IPS-11a (cell line): Measurements from ENCODE around the gene ANKRD30B.
"Not testable (repeated sequence)": the region's sequence is repeated elsewhere in the genome, so short reads cannot be mapped to it uniquely, and the experiment has no call there.

ENCODE experiments used
- H3K4me3 ChIP-seq: one replicate; pipeline ENCODE4 v1.5.1; 2013; ENCODE audit warnings: low read depth, low read length, control low read depth

ANKRD30B gene

GRCh38 chr18:14841607-14842006 lies 93.6 kb downstream of the ANKRD30B start:
- not testable (repeated sequence) for H3K4me3 ChIP-seq

GRCh38 chr18:14851533-14851932 lies 103.6 kb downstream of the ANKRD30B start:
- not testable (repeated sequence) for H3K4me3 ChIP-seq

GRCh38 chr18:14855634-14856033 lies 107.7 kb downstream of the ANKRD30B start:
- not testable (repeated sequence) for H3K4me3 ChIP-seq

GRCh38 chr18:14856256-14856655 lies 108.3 kb downstream of the ANKRD30B start:
- H3K4me3 ChIP-seq, result not testable (repeated sequence)

- not testable (repeated sequence) for H3K4me3 ChIP-seq
Measured at GRCh38 chr18:14858514-14858913, 110.5 kb downstream of the ANKRD30B start.

- not testable (repeated sequence) for H3K4me3 ChIP-seq
Measured at GRCh38 chr18:14859995-14860394, 112.0 kb downstream of the ANKRD30B start.

GRCh38 chr18:14866426-14866825 lies 118.5 kb downstream of the ANKRD30B start:
- H3K4me3 ChIP-seq, result not testable (repeated sequence)

- not testable (repeated sequence) for H3K4me3 ChIP-seq
Measured at GRCh38 chr18:14867988-14868387, 120.0 kb downstream of the ANKRD30B start.

- not testable (repeated sequence) for H3K4me3 ChIP-seq
Measured at GRCh38 chr18:14868825-14869224, 120.9 kb downstream of the ANKRD30B start.

GRCh38 chr18:14878826-14879225 lies 130.9 kb downstream of the ANKRD30B start:
- not testable (repeated sequence) for H3K4me3 ChIP-seq

- no peak overlapping the region for H3K4me3 ChIP-seq
Measured at GRCh38 chr18:14900435-14900834, 152.5 kb downstream of the ANKRD30B start.
